HAP-1 (cell line): ENCODE measurements around the gene MIA2.
A peak's percentile ranks its signal among the peaks of the same experiment; 100 is the strongest.
"Not testable (repeated sequence)": the region's sequence is repeated elsewhere in the genome, so short reads cannot be mapped to it uniquely, and the experiment has no call there.

Experiments
- DNase-seq, 2 experiments: peaks; one replicate each; pipeline ENCODE4 v3.0.0-alpha.2; 2016 to 2020; ENCODE audit warnings: low spot score in 2 of 2
- H3K27me3 ChIP-seq: fragments of 250-450 bp; sonication (Bioruptor Pico); 2 replicates; pipeline ENCODE4 v1.5.1; 2020; ENCODE audit warnings: low read depth, mild to moderate bottlenecking, moderate library complexity
- H3K36me3 ChIP-seq: fragments of 250-450 bp; sonication (Bioruptor Pico); replicated peaks from 2 replicates; pipeline ENCODE4 v1.5.1; 2020; ENCODE audit warnings: mild to moderate bottlenecking
- H3K4me1 ChIP-seq: fragments of 250-450 bp; sonication (Bioruptor Pico); 2 replicates; pipeline ENCODE4 v1.5.1; 2020; ENCODE audit warnings: mild to moderate bottlenecking
- H3K4me3 ChIP-seq: fragments of 250-450 bp; sonication (Bioruptor Pico); 2 replicates; pipeline ENCODE4 v1.5.1; 2020; ENCODE audit warnings: mild to moderate bottlenecking, moderate library complexity
- H3K9me3 ChIP-seq: fragments of 250-450 bp; sonication (Bioruptor Pico); 2 replicates; pipeline ENCODE4 v1.5.1; 2020; ENCODE audit warnings: mild to moderate bottlenecking, moderate library complexity
- in situ Hi-C: fragments of 300-500 bp; cut with MboI; formaldehyde crosslinking; loops from 3 replicates; pipeline ENCODE4 v1.14.3; 2020; ENCODE audit warnings: low sequenced_read_pairs, inconsistent platforms, mixed read lengths

Gene MIA2

GRCh38 chr14:39241637-39242036 lies 7.9 kb downstream of the MIA2 start:
- Histone ChIP-seq H3K4me3 (no peak overlapping the region), H3K36me3 (no peaks in the 10 kb centered on the region), H3K9me3 (no peaks in the 10 kb centered on the region), H3K27me3 (no peaks in the 10 kb centered on the region), H3K4me1 (peaks cover 8% of the 10 kb centered on the region)
- DNase-seq: no peak
- in situ Hi-C loops: no loop called here

GRCh38 chr14:39243831-39244230 lies 10.1 kb downstream of the MIA2 start:
- Histone ChIP-seq H3K27me3 (no peaks in the 10 kb centered on the region), H3K9me3 (no peaks in the 10 kb centered on the region), H3K36me3 (no peaks in the 10 kb centered on the region), H3K4me1 (peaks cover 8% of the 10 kb centered on the region), H3K4me3 (no peak overlapping the region)
- in situ Hi-C loops: no loop called here
- no peak for DNase-seq

- Histone ChIP-seq H3K4me3 (no peak overlapping the region), H3K4me1 (no peaks in the 10 kb centered on the region), H3K27me3 (no peaks in the 10 kb centered on the region), H3K36me3 (no peaks in the 10 kb centered on the region), H3K9me3 (no peaks in the 10 kb centered on the region)
- DNase-seq: no peak
- in situ Hi-C loops: no loop called here
These were observed 12.9 kb downstream of the MIA2 start for GRCh38 chr14:39246618-39247017.

- Histone ChIP-seq H3K36me3 (no peaks in the 10 kb centered on the region), H3K9me3 (no peaks in the 10 kb centered on the region), H3K4me3 (no peak overlapping the region), H3K27me3 (no peaks in the 10 kb centered on the region), H3K4me1 (no peaks in the 10 kb centered on the region)
- no peak for DNase-seq
- in situ Hi-C loops: no loop called here
These were observed 13.5 kb downstream of the MIA2 start for GRCh38 chr14:39247256-39247655.

GRCh38 chr14:39251547-39251946 lies 17.8 kb downstream of the MIA2 start:
- in situ Hi-C loops: no loop called here
- no peaks in the 10 kb centered on the region for H3K27me3 ChIP-seq
- DNase-seq: no peak
- no peaks in the 10 kb centered on the region for H3K4me1 ChIP-seq
- no peak overlapping the region for H3K4me3 ChIP-seq
- H3K36me3 ChIP-seq: no peaks in the 10 kb centered on the region
- H3K9me3 ChIP-seq: no peaks in the 10 kb centered on the region

GRCh38 chr14:39257388-39257787 lies 23.7 kb downstream of the MIA2 start:
- in situ Hi-C loops, H3K27me3 ChIP-seq, H3K9me3 ChIP-seq, H3K4me3 ChIP-seq, H3K4me1 ChIP-seq, H3K36me3 ChIP-seq, DNase-seq: not testable (repeated sequence)

- in situ Hi-C loops: no loop called here
- Histone ChIP-seq H3K4me1 (no peaks in the 10 kb centered on the region), H3K9me3 (no peaks in the 10 kb centered on the region; the same call in 1 of the 2 replicates), H3K4me3 (no peak overlapping the region), H3K27me3 (no peaks in the 10 kb centered on the region), H3K36me3 (no peaks in the 10 kb centered on the region)
- DNase-seq: no peak
These were observed 25.2 kb downstream of the MIA2 start for GRCh38 chr14:39258782-39259545.

GRCh38 chr14:39260161-39260560 lies 26.4 kb downstream of the MIA2 start:
- in situ Hi-C loops, H3K9me3 ChIP-seq, DNase-seq, H3K27me3 ChIP-seq, H3K36me3 ChIP-seq, H3K4me1 ChIP-seq, H3K4me3 ChIP-seq: not testable (repeated sequence)

GRCh38 chr14:39262214-39262613 lies 28.5 kb downstream of the MIA2 start:
- DNase-seq, H3K36me3 ChIP-seq, in situ Hi-C loops, H3K9me3 ChIP-seq, H3K4me1 ChIP-seq, H3K4me3 ChIP-seq, H3K27me3 ChIP-seq: not testable (repeated sequence)

GRCh38 chr14:39264057-39264456 lies 30.3 kb downstream of the MIA2 start:
- DNase-seq: no peak
- H3K9me3 ChIP-seq: no peaks in the 10 kb centered on the region
- H3K4me1 ChIP-seq: peaks cover 20% of the 10 kb centered on the region
- H3K36me3 ChIP-seq: no peaks in the 10 kb centered on the region
- H3K27me3 ChIP-seq: no peaks in the 10 kb centered on the region
- in situ Hi-C loops: no loop called here
- H3K4me3 ChIP-seq: no peak overlapping the region

GRCh38 chr14:39264558-39264957 lies 30.8 kb downstream of the MIA2 start:
- no peaks in the 10 kb centered on the region for H3K36me3 ChIP-seq
- in situ Hi-C loops: no loop called here
- DNase-seq: no peak
- H3K9me3 ChIP-seq: no peaks in the 10 kb centered on the region
- H3K4me3 ChIP-seq: no peak overlapping the region
- peaks cover 22% of the 10 kb centered on the region for H3K4me1 ChIP-seq
- H3K27me3 ChIP-seq: no peaks in the 10 kb centered on the region

- Histone ChIP-seq H3K9me3 (no peaks in the 10 kb centered on the region), H3K27me3 (no peaks in the 10 kb centered on the region), H3K4me3 (no peak overlapping the region; the same call in 1 of the 2 replicates), H3K4me1 (peaks cover 22% of the 10 kb centered on the region), H3K36me3 (no peaks in the 10 kb centered on the region)
- peak in 1 of 2 experiments; percentile 26 for DNase-seq
- in situ Hi-C loops: no loop called here
These were observed 31.3 kb downstream of the MIA2 start for GRCh38 chr14:39265033-39265432.

GRCh38 chr14:39265806-39266524 lies 32.2 kb downstream of the MIA2 start:
- Histone ChIP-seq H3K36me3 (no peaks in the 10 kb centered on the region; the same call in 1 of the 2 replicates), H3K27me3 (no peaks in the 10 kb centered on the region), H3K9me3 (no peaks in the 10 kb centered on the region; the same call in 1 of the 2 replicates), H3K4me1 (peaks cover 22% of the 10 kb centered on the region), H3K4me3 (peak overlapping the region; percentile 63)
- peak in 1 of 2 experiments; percentile 27 for DNase-seq
- in situ Hi-C loops: no loop called here

- Histone ChIP-seq H3K36me3 (no peaks in the 10 kb centered on the region; the same call in 1 of the 2 replicates), H3K27me3 (no peaks in the 10 kb centered on the region), H3K9me3 (peaks cover 2% of the 10 kb centered on the region), H3K4me3 (peak overlapping the region; percentile 63), H3K4me1 (peaks cover 22% of the 10 kb centered on the region)
- DNase-seq: peak; percentile 5 to 65
- in situ Hi-C loops: no loop called here
These were observed 32.8 kb downstream of the MIA2 start for GRCh38 chr14:39266525-39266870.
